Suppressor macrophage treated with lipopolysaccharide for 4 hours (primary cell): ENCODE results near the gene LRRC51.

Experiments used
- DNase-seq: peaks from one replicate; pipeline ENCODE4 v3.0.0-alpha.2; 2020

Gene LRRC51

GRCh38 chr11:72111300-72112142 is 30.9 kb downstream of the LRRC51 start:
- DNase-seq: no peak

GRCh38 chr11:72112143-72112977 is 31.7 kb downstream of the LRRC51 start, which contains the start of gene ANAPC15:
Gene ANAPC15 (minus strand): TSS chr11:72112695. CDS start chr11:72111276, 1,419 bp downstream.
- peak; percentile 100 for DNase-seq

- no peak for DNase-seq
These were observed 32.5 kb downstream of the LRRC51 start for GRCh38 chr11:72112978-72113808.

GRCh38 chr11:72114570-72114969 is 33.9 kb downstream of the LRRC51 start:
- DNase-seq: no peak

- DNase-seq: no peak
These were observed 35.5 kb downstream of the LRRC51 start for GRCh38 chr11:72116019-72116755.

- DNase-seq: no peak
These were observed 38.5 kb downstream of the LRRC51 start for GRCh38 chr11:72119198-72119597.

- no peak for DNase-seq
These were observed 40.3 kb downstream of the LRRC51 start for GRCh38 chr11:72120930-72121329.

GRCh38 chr11:72122607-72123006 is 42.0 kb downstream of the LRRC51 start:
- no peak for DNase-seq

- DNase-seq: no peak
These were observed 42.5 kb downstream of the LRRC51 start for GRCh38 chr11:72123117-72123653.

- no peak for DNase-seq
These were observed 43.4 kb downstream of the LRRC51 start for GRCh38 chr11:72124046-72124445.

- no peak for DNase-seq
These were observed 45.3 kb downstream of the LRRC51 start for GRCh38 chr11:72125956-72126355.

- no peak for DNase-seq
These were observed 47.3 kb downstream of the LRRC51 start for GRCh38 chr11:72127923-72128322.

- DNase-seq: no peak
These were observed 48.7 kb downstream of the LRRC51 start for GRCh38 chr11:72129381-72129780.

GRCh38 chr11:72132646-72133045 is 52.0 kb downstream of the LRRC51 start:
- DNase-seq: peak; percentile 58

GRCh38 chr11:72135473-72135872 is 54.8 kb downstream of the LRRC51 start, which contains the start of gene FOLR3:
Gene FOLR3 (plus strand): TSS chr11:72135725. CDS start chr11:72135953, 228 bp downstream.
- peak; percentile 29 for DNase-seq

GRCh38 chr11:72135891-72136683 is 55.4 kb downstream of the LRRC51 start:
- no peak for DNase-seq

- peak; percentile 51 for DNase-seq
These were observed 56.1 kb downstream of the LRRC51 start for GRCh38 chr11:72136684-72137262.

- DNase-seq: no peak
These were observed 58.3 kb downstream of the LRRC51 start for GRCh38 chr11:72138821-72139390.

GRCh38 chr11:72139500-72139899 is 58.9 kb downstream of the LRRC51 start:
- no peak for DNase-seq

- DNase-seq: no peak
These were observed 60.0 kb downstream of the LRRC51 start for GRCh38 chr11:72140661-72141060.
